Mononuclear cell (primary cell): ENCODE data around the gene PAK6. TPM values are rescaled to one million over a fixed set of nuclear protein-coding genes. Genes with fewer than 3 reads are reported as not detected.

Source experiments
- H3K27me3 ChIP-seq: 2 replicates; pipeline ENCODE4 v1.6.0; 2011; ENCODE audit warnings: low read length, control low read depth; ENCODE audit not compliant: insufficient read depth
- H3K4me1 ChIP-seq: 2 replicates; pipeline ENCODE4 v1.5.1; 2011; ENCODE audit warnings: mild to moderate bottlenecking, low read length, control low read depth; ENCODE audit not compliant: insufficient read depth
- H3K4me3 ChIP-seq: 2 replicates; pipeline ENCODE4 v1.5.1; 2011; ENCODE audit warnings: mild to moderate bottlenecking, low read length, moderate library complexity
- H3K9me3 ChIP-seq: 2 replicates; pipeline ENCODE4 v1.5.1; 2011; ENCODE audit warnings: low read depth, mild to moderate bottlenecking, control low read depth, low read length
- total RNA-seq: library from RNA; depleted of rRNA; stranded (reverse); fragments of >200 nt; gene quantifications from one replicate; pipeline ENCODE4 v1.2.3, GENCODE V29; 2012

PAK6 gene
- total RNA-seq, 1 donor, result 0.42 TPM

- Histone ChIP-seq H3K4me3 (no peak overlapping the region), H3K4me1 (peaks cover 34% of the 10 kb centered on the region), H3K9me3 (no peaks in the 10 kb centered on the region), H3K27me3 (peaks cover 25% of the 10 kb centered on the region)
Observed at GRCh38 chr15:40285151-40285550, 46.3 kb downstream of the PAK6 start.

- Histone ChIP-seq H3K27me3 (peaks cover 21% of the 10 kb centered on the region), H3K4me1 (peaks cover 34% of the 10 kb centered on the region), H3K4me3 (no peak overlapping the region), H3K9me3 (no peaks in the 10 kb centered on the region)
Observed at GRCh38 chr15:40285554-40286011, 46.7 kb downstream of the PAK6 start.

GRCh38 chr15:40286061-40286532 is 47.2 kb downstream of the PAK6 start:
- Histone ChIP-seq H3K9me3 (no peaks in the 10 kb centered on the region), H3K4me3 (no peak overlapping the region)

DNA sequence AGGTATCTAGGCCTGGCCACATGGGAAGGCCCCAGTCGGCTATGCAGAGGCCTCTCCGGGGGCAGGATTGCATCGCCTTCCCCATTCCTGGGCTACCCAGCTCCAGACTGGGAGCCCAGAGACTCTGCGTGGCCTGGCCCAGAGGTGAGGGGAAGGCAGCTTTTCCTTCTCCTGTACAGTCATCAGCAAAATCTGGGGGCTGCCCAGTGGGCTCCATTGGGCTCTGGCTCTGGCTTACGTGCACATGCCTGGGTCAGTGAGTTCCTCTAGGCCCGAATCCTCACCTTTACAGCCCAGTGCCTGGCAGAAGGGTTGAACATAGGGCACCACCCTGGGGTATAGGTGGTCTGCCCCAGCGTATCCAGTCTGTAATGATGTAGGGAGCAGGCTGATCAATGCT is 47.9 kb downstream of the PAK6 start:
- Histone ChIP-seq H3K27me3 (peaks cover 10% of the 10 kb centered on the region), H3K4me1 (peaks cover 29% of the 10 kb centered on the region), H3K4me3 (no peak overlapping the region), H3K9me3 (no peaks in the 10 kb centered on the region)

More at GRCh38 chr15:40286061-40286532, 47.2 kb downstream of the PAK6 start:
- Histone ChIP-seq H3K4me1 (peaks cover 34% of the 10 kb centered on the region), H3K27me3 (peaks cover 16% of the 10 kb centered on the region)

DNA sequence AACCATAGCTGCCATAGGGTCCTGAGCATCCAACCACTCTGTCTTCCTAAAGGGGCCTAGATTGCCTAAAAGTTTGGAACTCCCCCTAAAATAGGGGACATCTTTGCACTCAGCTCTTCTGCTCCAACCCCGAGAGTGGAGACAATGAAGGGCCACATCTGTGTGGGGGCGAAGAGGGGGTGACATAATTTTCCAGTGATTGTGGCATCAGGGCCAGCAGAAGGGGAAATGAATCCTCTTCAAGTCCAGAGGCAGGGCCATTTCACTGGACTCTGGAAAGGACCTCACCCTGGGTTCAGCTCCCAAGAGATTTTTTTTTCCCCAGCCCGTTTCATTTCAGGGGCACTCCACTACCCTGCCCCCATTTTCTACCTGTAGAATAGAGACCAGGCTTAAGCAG is 48.6 kb downstream of the PAK6 start:
- Histone ChIP-seq H3K9me3 (no peaks in the 10 kb centered on the region), H3K4me3 (no peak overlapping the region), H3K27me3 (peaks cover 10% of the 10 kb centered on the region), H3K4me1 (peaks cover 22% of the 10 kb centered on the region)

DNA sequence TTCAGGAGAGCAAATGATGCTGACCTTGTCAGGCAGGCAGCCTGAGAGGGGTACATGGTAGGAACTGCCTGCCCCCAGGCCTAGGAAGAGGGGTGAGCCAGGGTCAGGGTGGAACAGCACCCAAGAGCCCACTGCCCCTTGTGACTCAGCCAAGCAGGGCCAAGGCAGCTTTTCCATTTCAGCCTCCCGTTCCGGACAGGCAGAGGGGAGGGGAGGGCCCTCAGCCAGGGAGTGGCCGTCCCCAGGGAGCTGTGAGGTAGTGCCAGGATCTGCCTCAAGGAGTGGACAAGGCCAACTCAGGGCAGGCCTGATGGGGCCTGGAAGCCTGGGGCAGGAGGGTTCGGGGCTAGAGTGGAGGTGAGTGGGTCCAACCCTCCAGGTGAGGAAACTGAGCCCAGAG is 49.1 kb downstream of the PAK6 start:
- H3K27me3 ChIP-seq, result peaks cover 7% of the 10 kb centered on the region
- peaks cover 18% of the 10 kb centered on the region for H3K4me1 ChIP-seq
- H3K4me3 ChIP-seq, result no peak overlapping the region
- no peaks in the 10 kb centered on the region for H3K9me3 ChIP-seq

DNA sequence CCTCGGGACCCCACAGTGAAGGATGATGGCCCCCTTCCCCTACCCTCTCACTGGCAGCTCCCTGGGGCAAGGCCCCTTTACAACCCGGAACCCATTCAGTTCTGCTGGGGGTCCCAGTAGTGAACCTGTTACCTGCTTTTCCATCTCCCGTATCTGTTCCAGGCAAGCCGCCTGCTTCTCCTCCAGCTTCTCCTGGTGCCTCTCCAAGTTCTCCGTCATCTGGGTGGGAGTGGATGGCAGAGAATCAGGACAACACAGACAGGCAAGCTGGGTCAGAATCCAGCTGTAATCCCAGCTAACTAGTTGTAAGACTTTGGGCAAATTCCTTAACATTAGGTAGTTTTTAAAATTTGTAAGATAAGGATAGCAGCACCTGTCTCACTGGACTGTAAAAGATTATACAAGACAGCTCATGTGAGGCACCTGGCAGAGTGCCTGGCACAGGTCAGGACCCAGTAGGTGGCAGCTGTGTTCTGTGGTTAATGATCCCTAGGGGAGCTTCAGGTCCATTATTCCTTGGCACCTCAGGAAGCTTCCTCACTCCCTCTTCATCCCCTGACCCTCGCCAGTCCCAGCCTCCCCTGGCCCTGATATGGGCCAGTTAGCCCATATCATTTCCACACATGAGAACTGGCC is 50.4 kb downstream of the PAK6 start:
- no peaks in the 10 kb centered on the region for H3K9me3 ChIP-seq
- H3K4me3 ChIP-seq, result no peak overlapping the region
- H3K4me1 ChIP-seq, result peaks cover 9% of the 10 kb centered on the region
- no peaks in the 10 kb centered on the region for H3K27me3 ChIP-seq

GRCh38 chr15:40290545-40290917 is 51.7 kb downstream of the PAK6 start:
- Histone ChIP-seq H3K27me3 (no peaks in the 10 kb centered on the region), H3K4me1 (peaks cover 4% of the 10 kb centered on the region), H3K4me3 (no peak overlapping the region), H3K9me3 (no peaks in the 10 kb centered on the region)

DNA sequence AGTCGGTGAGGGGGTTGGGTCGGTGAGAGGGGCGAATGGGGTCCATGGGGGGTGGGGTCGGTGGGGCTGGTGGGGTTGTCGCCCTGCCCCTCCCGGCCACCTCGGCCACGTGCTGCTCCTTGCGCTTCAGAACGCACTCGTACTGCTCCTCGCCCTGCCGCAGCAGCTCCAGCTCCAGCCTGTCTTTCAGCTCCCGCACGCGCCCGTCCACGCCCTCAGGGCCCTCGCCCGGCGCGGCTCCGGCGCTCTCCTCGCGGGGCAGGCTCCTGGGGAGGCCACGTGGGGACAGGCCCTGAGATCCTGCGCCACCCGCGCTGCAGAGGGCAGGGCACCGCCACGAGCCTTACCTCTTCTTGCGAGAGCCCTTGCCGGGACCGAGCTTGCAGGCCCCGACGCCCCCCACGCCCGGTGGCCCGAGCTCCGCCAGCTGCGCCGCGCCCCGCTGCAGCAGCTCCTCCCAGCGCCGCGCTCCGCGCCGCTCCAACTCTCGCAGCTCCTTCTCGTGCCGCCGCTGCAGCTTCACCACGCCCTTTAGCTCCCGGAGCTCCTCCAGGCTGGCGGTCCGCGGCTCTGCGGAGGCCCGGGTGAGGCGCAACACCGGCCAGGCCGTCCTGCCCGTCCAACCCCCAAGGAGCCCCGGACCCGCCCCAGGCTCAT is 52.2 kb downstream of the PAK6 start:
- Histone ChIP-seq H3K4me1 (no peaks in the 10 kb centered on the region), H3K4me3 (no peak overlapping the region), H3K27me3 (no peaks in the 10 kb centered on the region)

GRCh38 chr15:40292246-40292645 is 53.4 kb downstream of the PAK6 start:
- H3K9me3 ChIP-seq, result no peaks in the 10 kb centered on the region
- H3K4me1 ChIP-seq, result no peaks in the 10 kb centered on the region
- no peaks in the 10 kb centered on the region for H3K27me3 ChIP-seq
- H3K4me3 ChIP-seq, result no peak overlapping the region

More for the DNA sequence above, 52.2 kb downstream of the PAK6 start:
- H3K9me3 ChIP-seq, result no peaks in the 10 kb centered on the region

- no peaks in the 10 kb centered on the region for H3K9me3 ChIP-seq
- no peaks in the 10 kb centered on the region for H3K27me3 ChIP-seq
- H3K4me1 ChIP-seq, result no peaks in the 10 kb centered on the region
- H3K4me3 ChIP-seq, result no peak overlapping the region
Observed at GRCh38 chr15:40293006-40293405, 54.1 kb downstream of the PAK6 start.

DNA sequence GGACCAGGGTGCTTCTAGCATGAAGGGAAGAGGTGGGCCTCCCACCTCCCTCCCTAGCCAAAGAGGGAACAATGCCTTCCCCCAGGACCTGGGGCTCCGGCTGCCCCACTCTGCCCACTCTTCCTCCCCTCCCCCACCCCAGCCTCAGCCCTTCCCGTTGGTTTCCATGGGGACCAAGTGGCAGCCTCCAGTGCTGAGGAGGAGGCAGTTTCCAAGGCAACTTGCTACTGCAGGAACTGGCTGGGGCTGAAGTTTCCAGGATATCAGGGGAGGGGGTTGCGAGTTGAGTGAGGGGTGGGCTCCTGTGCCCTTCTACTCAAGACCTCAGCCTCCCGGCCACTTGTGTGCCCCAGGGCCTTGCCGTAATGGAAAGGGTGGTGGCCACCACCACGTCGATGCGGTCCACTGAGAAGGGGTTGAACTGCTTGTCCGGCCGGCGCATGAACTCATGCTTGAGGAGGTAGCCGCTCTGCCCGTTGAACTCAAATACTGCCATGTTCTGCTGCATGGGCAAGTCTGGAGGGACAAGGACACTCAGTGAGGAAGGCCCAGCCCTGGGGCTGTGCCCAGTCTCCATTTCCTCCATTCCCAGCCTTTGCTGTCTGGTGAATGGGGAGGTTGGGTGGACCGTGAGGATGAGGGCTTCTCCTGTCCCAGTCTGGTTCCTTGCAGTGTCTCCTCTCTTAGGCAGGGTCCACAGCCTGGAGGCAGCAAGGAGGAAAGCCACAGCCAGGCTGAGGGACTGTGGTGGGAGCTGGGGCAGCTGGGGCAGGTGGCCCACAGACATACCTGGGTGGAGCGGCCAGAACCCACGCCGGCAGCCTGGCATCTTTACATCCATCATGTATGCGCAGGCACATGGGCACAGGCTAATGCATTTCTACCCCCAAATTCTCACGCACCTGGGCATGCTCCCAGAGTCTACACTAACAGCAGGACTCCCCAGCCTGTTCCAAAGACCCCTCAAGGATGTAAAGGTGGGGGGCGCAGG is 55.3 kb downstream of the PAK6 start:
- Histone ChIP-seq H3K4me3 (no peak overlapping the region), H3K9me3 (no peaks in the 10 kb centered on the region), H3K27me3 (no peaks in the 10 kb centered on the region), H3K4me1 (no peaks in the 10 kb centered on the region)

GRCh38 chr15:40295297-40295696 is 56.4 kb downstream of the PAK6 start:
- no peaks in the 10 kb centered on the region for H3K4me1 ChIP-seq
- H3K27me3 ChIP-seq, result no peaks in the 10 kb centered on the region
- H3K9me3 ChIP-seq, result no peaks in the 10 kb centered on the region
- H3K4me3 ChIP-seq, result no peak overlapping the region

- H3K27me3 ChIP-seq, result no peaks in the 10 kb centered on the region
- no peak overlapping the region for H3K4me3 ChIP-seq
- H3K9me3 ChIP-seq, result no peaks in the 10 kb centered on the region
- H3K4me1 ChIP-seq, result peaks cover under 1% of the 10 kb centered on the region
Observed at GRCh38 chr15:40295877-40296560, 57.2 kb downstream of the PAK6 start.
